ENCODE data around the gene JCHAIN. TPM values are rescaled to one million over a fixed set of nuclear protein-coding genes. Genes with fewer than 3 reads are reported as not detected.

Gene JCHAIN
- polyA plus RNA-seq, 1 experiment = 0.61 TPM

DNA sequence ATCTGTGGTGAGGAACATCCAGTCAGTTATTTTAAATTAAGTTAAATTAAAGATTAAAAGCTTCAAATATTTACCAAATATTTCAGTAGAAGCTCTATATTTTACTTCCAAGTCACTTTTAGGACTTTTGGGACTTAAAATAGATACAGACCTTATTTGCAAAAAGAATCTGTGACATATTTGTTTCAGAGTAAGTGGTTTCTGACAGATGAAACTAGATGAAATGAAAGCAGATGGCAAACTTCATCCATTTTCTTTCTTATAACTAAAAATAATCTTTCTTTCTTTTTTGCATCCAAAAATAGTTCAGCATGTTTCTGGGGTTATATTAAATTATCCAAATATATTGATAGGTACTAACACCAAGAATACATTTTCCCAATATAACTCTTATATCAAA lies 15.4 kb upstream of the JCHAIN start:
- CTCF ChIA-PET = interaction anchor here (2.0 kb wide), 1 partner anchor 30 kb away, joined by 8 read pairs; no protein-coding TSS in a partner anchor

DNA sequence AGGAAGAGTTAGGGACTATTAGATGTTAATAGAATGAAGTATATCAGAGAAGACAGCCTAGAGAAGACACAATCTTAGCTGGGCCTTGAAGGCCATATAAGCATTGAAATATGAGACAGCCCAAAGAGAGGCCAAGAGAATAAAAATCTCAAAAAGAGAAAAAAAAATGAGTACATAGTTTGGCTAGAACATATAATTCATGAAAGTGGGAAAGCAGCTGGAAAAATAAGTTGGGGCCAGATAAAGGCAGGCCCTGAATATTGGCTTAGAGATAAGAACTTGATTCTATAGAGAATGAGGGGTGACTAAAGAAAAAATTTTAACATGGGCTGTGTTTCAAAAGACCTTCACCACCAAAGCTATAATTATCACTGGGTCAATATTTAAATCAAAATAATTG lies 14.6 kb upstream of the JCHAIN start:
- Histone ChIP-seq H3K27ac (ENCODE audit: low read depth, low read length) (no peak overlapping the region), H3K27me3 (ENCODE audit: control insufficient read depth, insufficient read depth, low read length) (no peaks in the 10 kb centered on the region), H3K9me3 (ENCODE audit: control insufficient read depth, insufficient read depth, low read length) (no peaks in the 10 kb centered on the region), H3K4me3 (ENCODE audit: low read depth, low read length) (no peak overlapping the region)
- POLR2A ChIA-PET = no interaction called here
- no peak for DNase-seq (ENCODE audit: low read depth, low spot score)
- CTCF ChIA-PET = interaction anchor here (2.0 kb wide), 1 partner anchor 29 kb away, joined by 8 read pairs; no protein-coding TSS in a partner anchor
- TF ChIP-seq, protein P1, sequence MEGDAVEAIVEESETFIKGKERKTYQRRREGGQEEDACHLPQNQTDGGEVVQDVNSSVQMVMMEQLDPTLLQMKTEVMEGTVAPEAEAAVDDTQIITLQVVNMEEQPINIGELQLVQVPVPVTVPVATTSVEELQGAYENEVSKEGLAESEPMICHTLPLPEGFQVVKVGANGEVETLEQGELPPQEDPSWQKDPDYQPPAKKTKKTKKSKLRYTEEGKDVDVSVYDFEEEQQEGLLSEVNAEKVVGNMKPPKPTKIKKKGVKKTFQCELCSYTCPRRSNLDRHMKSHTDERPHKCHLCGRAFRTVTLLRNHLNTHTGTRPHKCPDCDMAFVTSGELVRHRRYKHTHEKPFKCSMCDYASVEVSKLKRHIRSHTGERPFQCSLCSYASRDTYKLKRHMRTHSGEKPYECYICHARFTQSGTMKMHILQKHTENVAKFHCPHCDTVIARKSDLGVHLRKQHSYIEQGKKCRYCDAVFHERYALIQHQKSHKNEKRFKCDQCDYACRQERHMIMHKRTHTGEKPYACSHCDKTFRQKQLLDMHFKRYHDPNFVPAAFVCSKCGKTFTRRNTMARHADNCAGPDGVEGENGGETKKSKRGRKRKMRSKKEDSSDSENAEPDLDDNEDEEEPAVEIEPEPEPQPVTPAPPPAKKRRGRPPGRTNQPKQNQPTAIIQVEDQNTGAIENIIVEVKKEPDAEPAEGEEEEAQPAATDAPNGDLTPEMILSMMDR (IDR thresholded peaks at IDR 0.05; ENCODE audit: low read depth, low read length) = no peak

More for the DNA sequence above, 15.4 kb upstream of the JCHAIN start:
- POLR2A ChIA-PET = no interaction called here
- no peak overlapping the region for H3K4me3 ChIP-seq (ENCODE audit: low read depth, low read length)
- no peak overlapping the region for H3K27ac ChIP-seq (ENCODE audit: low read depth, low read length)
- no peaks in the 10 kb centered on the region for H3K9me3 ChIP-seq (ENCODE audit: control insufficient read depth, insufficient read depth, low read length)
- H3K27me3 ChIP-seq (ENCODE audit: control insufficient read depth, insufficient read depth, low read length) = no peaks in the 10 kb centered on the region
- TF ChIP-seq, protein P1 (IDR thresholded peaks at IDR 0.05; ENCODE audit: low read depth, low read length) = no peak
- no peak for DNase-seq (ENCODE audit: low read depth, low spot score)

DNA sequence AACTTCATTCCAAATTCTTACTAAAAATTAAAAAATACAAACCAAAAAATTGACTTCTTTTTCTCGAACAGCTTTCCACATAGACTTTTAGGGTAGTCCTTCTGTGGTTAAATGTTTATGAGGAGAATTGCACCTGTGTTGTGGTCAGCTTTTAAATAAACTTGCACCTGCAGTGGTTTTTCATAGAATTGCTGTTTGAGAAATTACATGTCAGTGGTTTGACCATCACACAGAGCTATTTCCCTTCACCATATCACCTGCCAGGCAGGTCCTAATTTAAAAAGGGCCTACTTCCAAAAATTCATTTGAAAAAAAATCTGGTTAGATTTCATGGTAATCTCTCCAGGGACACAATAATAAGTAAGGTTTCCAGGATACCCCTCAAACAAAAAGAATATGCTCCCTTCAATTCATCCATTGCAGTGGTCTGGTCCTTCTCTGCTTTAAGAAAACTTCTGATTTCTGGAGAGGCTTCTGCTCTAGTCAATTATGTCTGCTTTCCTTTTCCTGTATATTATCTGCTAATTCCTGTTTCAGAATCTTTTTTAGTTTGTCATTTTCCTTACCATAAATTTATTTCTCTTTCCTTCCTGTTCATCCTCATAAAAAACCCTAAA lies 12.2 kb upstream of the JCHAIN start:
- TF ChIP-seq, protein P1 (IDR thresholded peaks at IDR 0.05; ENCODE audit: low read depth, low read length) = no peak
- Histone ChIP-seq H3K9me3 (ENCODE audit: control insufficient read depth, insufficient read depth, low read length) (no peaks in the 10 kb centered on the region), H3K27me3 (ENCODE audit: control insufficient read depth, insufficient read depth, low read length) (no peaks in the 10 kb centered on the region), H3K4me3 (ENCODE audit: low read depth, low read length) (no peak overlapping the region), H3K27ac (ENCODE audit: low read depth, low read length) (no peak overlapping the region)
- CTCF ChIA-PET = interaction anchor here (0.7 to 2.4 kb wide), 3 partner anchors 10 to 27 kb away, joined by 3 to 13 read pairs (median 6); partner anchors contain the start of gene UTP3
- no peak for DNase-seq (ENCODE audit: low read depth, low spot score)
- POLR2A ChIA-PET = no interaction called here

DNA sequence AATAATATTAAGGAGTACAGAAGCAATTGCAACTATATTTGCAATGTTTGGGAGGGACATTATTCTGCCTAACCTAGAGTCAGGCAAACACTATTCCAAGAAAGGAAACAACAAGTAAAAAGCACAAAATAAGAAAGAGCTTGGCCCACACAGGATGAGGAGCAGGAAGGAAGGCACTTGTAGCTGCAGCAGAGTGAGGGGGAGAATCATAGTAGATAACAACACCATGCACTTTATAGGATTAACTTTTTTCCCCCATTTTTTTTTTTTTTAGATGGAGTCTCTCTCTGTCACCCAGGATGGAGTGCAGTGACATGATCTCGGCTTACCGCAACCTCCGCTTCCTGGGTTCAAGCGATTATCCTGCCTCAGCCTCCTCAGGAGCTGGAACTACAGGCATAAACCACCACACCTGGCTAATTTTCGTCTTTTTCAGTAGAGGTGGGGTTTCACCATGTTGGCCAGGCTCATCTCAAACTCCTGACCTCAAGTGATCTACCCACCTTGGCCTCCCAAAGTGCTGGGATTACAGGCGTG lies 10.3 kb upstream of the JCHAIN start:
- no peak for DNase-seq (ENCODE audit: low read depth, low spot score)
- H3K9me3 ChIP-seq (ENCODE audit: control insufficient read depth, insufficient read depth, low read length) = no peaks in the 10 kb centered on the region
- no peak overlapping the region for H3K4me3 ChIP-seq (ENCODE audit: low read depth, low read length)
- ChIA-PET POLR2A (no interaction called here), CTCF (interaction anchor here (0.6 to 2.4 kb wide), 2 partner anchors 11 to 25 kb away, joined by 3 to 13 read pairs; partner anchors contain the start of gene UTP3)
- H3K27me3 ChIP-seq (ENCODE audit: control insufficient read depth, insufficient read depth, low read length) = no peaks in the 10 kb centered on the region
- TF ChIP-seq, protein P1 (IDR thresholded peaks at IDR 0.05; ENCODE audit: low read depth, low read length) = no peak
- H3K27ac ChIP-seq (ENCODE audit: low read depth, low read length) = no peak overlapping the region

DNA sequence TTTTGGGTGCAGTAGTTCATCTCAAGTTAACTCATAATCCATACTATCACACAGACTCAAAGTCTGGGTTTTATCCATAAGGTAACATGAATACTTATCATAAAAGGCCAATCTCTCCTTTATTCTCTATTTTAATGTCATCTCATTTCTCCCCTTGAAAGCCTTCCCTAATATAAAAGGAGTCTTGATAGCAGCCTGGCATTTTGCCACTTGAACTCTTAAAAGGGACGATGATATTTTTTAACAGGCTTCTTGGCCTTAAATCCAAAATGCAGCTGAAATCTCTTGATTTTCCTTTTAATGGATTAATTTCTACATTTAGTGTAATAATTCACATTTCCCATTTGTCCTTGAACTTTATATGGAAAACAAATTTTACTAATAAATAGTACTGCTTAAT lies 8.4 kb upstream of the JCHAIN start:
- Histone ChIP-seq H3K4me3 (ENCODE audit: low read depth, low read length) (no peak overlapping the region), H3K9me3 (ENCODE audit: control insufficient read depth, insufficient read depth, low read length) (no peaks in the 10 kb centered on the region), H3K27ac (ENCODE audit: low read depth, low read length) (no peak overlapping the region), H3K27me3 (ENCODE audit: control insufficient read depth, insufficient read depth, low read length) (no peaks in the 10 kb centered on the region)
- no peak for DNase-seq (ENCODE audit: low read depth, low spot score)
- TF ChIP-seq, protein P1 (IDR thresholded peaks at IDR 0.05; ENCODE audit: low read depth, low read length) = no peak
- ChIA-PET CTCF (interaction anchor here (1.7 to 1.8 kb wide), 2 partner anchors 13 to 23 kb away, joined by 3 to 5 read pairs; no protein-coding TSS in a partner anchor), POLR2A (no interaction called here)
